Measurements from ENCODE around the gene INO80B.

INO80B gene

DNA sequence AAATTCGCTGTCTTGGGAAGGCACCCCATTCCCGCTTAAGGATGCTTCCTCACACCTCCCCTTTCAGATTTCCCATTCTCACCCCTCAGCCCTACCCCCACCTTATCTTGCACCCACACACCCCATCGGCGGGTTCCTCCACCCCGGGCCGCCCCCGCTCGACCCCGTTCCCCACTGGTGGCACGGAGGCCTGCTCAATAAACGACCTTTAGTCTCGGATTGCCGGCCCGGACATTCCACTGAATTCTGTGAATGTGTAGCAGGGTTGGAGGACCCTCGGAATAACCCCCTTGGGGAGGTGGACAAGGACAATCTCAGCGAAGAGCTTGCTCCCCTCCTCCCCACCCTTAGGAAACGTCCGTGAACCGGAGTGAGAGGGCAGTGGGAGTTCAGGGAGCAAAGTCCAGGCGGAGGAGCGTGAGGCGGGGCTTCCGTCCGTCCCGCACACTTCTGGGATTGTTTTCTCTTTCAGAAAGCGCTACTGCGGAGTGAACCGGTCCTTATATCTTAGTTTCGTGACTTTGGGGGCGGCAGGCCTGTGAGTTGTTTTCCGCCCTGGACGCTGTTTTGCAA is 47.3 kb downstream of the INO80B start:
- DNase-seq (ENCODE audit: low read depth in 2 of 2): no peak

DNA sequence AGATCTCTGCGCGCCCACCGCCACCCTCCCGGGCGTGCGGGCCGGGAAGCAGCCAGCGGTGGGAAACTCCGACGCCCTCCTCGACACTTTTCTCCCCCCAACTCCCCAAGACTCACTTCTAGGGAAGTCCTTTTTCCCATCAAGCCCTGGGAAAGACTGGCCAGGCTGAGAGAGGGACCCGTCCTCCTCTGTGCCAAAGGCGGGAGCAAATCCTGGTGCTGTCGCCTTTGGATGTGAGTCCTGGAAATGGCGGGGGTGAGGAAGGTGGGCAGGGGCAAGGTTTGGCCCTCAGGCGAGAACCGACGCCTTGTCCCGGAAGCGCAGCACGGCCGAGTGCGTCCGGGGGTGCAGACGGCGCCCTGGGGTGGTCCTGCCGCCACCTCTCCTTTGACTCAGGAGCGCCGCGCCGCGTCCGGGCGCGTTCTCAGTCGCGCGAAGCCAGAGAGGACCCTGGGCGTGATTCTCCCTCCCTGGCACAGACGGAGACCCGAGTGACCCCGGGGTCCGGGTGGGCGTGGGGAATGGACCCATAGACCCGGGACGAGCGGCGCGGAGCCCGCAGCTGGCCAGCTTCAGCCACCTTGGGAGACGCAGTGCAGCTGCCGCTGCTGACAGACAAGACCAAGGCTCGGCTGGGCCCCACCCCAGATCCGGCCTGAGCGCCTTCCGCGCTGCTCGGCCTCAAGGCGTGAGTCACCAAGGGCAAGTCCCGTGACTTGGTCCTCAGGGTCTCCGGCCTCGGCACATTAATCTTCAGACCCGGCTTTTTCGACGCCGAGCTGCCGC is 48.0 kb downstream of the INO80B start:
- DNase-seq (ENCODE audit: low read depth in 2 of 2): no peak

DNA sequence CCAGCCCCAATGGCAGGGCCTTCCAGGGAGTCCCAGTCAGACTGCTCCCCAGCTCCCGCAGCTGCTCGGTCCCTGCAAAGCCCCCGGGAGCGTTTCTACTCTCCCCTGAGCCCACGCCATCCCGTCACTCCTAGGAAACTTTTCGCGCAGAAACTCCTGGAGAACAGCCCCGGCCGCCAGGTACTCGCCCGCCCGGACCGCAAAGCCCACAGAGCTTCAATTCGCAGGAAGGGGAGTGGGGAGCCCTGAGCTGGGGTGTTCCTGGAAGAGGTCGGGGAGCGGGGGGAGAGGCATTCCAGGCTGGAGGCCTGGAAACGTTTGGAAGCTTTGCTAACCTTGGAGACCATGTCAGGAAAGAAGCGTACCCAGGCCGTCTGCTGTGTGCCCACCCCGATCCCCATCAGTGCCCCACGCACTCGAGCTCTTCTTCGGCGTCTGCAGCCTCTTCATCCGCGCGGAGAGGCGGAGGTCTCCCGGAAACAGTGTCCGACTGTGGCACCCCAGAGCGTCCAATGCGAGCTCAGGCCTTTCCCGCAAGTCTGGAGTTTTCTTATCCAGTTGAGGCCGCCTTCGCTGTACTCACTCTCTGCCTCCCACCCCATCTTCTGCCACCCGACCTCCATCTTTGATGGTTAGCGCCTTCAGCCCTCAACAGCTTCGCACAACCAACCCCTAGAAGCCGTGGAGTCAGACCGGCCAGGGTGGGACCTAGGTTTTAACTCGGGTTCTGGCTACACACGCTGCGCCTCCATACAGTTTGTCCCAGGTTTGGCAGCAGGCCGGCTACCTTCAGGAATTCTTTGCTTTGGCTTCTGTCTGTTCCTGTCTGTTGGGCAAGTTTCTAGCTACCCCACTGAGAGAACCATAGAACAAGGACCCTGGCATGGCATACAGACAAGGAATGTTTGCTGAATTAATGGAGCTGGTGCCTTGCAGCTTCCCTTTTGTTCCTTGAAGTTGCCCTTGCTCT is 48.9 kb downstream of the INO80B start:
- DNase-seq (ENCODE audit: low read depth in 2 of 2): no peak

DNA sequence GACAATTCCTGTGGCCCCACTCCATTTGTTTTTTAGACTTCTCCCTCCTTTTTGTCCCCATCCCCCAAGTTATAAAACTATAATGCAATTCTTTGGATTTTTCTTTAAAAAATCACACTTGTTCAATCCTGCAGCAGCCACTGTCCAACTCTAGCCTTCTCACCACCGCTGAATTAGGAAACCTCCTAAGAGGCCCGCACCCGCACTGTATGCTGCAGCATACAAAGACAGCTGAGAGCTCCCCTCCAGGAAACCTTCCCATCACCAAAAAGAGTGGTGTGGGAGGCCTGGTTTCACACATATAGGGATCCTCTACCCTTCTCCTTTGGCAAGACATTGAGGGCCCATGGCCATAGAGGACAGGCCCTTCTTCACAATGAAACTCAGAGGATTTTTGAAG is 49.7 kb downstream of the INO80B start:
- DNase-seq (ENCODE audit: low read depth in 2 of 2): no peak

DNA sequence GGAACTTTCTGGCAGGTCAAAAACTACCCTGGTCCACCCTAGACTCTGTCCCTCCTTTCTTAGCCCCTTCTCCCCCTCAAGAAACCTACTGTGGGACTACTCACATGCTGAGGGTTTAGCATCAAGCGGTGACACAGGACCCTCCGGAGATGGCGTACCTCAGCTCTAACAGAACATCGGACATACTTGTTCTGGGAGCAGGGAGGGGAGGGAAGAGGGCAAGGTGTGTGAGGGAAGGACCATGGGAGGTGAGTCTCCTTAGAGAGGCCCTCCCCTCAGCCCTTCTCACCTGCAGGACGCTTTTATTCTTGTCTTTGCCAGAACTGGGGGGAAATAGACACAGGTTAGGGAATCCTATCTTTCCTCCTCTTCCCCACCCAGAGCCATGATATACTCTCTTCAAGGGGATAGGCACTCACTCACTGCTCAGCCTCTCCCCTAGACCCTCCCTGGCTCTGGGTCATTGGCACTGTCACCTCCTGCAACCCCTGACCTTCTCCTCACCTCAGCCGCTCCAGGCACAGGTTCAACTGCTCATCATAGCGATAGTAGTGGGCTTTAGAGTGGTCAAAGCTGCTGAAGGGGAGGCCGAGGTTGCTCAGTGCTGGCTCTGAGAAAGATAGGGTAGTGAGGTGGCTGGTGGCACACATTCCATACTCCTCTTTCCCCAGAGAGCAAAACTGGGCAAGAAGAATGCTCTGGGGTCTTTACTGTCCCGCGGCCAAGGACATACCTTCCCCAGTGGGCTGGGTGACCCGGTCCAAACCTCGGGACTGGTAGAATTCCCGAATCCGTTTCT is 50.8 kb downstream of the INO80B start:
- DNase-seq (ENCODE audit: low read depth in 2 of 2): no peak

DNA sequence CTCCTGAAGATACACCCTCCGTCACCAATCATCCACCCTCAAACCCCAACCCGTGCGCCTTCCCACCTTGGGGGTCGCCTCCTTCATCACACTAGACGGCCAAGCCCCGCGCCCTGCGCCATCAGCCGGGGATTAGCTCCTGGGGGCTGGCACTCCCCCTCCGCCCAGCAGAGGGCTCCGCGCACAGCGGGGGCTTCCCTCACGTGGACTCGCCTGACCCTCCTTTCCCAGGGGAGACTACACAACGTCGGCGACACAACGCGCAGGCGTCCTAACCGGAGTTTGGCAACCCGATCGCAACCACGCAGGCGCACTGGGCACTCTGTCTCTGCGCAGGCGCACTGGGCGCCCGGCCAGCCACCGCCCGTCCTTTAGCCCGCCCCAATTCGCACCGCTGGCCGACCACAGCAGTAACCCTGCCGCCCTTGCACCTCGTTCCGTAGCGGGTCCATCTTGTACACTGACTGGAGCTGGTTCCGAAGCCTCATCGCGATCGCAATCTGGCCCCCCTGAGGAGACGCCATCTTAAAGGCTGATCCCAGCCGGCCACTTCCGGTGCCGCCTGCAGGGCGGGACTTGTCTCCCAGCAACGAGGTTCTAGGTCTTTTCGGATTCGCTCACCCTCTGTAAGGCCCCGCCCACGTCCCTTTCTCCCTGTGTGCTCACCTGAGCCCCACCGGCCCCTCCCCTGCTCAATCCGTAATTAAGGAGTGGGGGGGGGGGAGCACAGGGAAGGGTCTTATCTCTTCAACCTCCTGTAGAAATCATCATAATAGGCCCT is 52.4 kb downstream of the INO80B start, which contains the start of gene PCGF1:
Gene PCGF1, minus strand, starts transcription at position 551 of the 781 bp plus-strand sequence. Its CDS starts 27 bp downstream, at position 524.
- DNase-seq (ENCODE audit: low read depth in 2 of 2): peak; percentile 99

All from activated CD4-positive, alpha-beta T cell treated with anti-CD3 and anti-CD28 coated beads for 24 hours (primary cell).